Measurements from ENCODE around the gene TIAM1.

The TIAM1 gene

GRCh38 chr21:31281561-31281960 is 62.5 kb downstream of the TIAM1 start:
- DNase-seq: no peak

- no peak for DNase-seq
These were observed 64.1 kb downstream of the TIAM1 start for GRCh38 chr21:31279986-31280385.

GRCh38 chr21:31279214-31279613 is 64.8 kb downstream of the TIAM1 start:
- DNase-seq: no peak

GRCh38 chr21:31278511-31279130 is 65.4 kb downstream of the TIAM1 start:
- no peak for DNase-seq

- DNase-seq: no peak
These were observed 67.4 kb downstream of the TIAM1 start for GRCh38 chr21:31276663-31277062.

- no peak for DNase-seq
These were observed 68.2 kb downstream of the TIAM1 start for GRCh38 chr21:31275901-31276300.

GRCh38 chr21:31273278-31273677 is 70.8 kb downstream of the TIAM1 start:
- DNase-seq: no peak

- DNase-seq: no peak
These were observed 76.0 kb downstream of the TIAM1 start for GRCh38 chr21:31268090-31268489.

GRCh38 chr21:31267644-31268043 is 76.4 kb downstream of the TIAM1 start:
- no peak for DNase-seq

GRCh38 chr21:31266241-31266640 is 77.8 kb downstream of the TIAM1 start:
- DNase-seq: no peak

GRCh38 chr21:31265366-31266013 is 78.6 kb downstream of the TIAM1 start:
- no peak for DNase-seq

- DNase-seq: no peak
These were observed 79.5 kb downstream of the TIAM1 start for GRCh38 chr21:31264574-31264973.

GRCh38 chr21:31262728-31263127 is 81.3 kb downstream of the TIAM1 start:
- no peak for DNase-seq

- no peak for DNase-seq
These were observed 82.3 kb downstream of the TIAM1 start for GRCh38 chr21:31261759-31262158.

- no peak for DNase-seq
These were observed 83.3 kb downstream of the TIAM1 start for GRCh38 chr21:31260790-31261189.

- no peak for DNase-seq
These were observed 86.0 kb downstream of the TIAM1 start for GRCh38 chr21:31258073-31258472.

GRCh38 chr21:31257265-31257664 is 86.8 kb downstream of the TIAM1 start:
- no peak for DNase-seq

- DNase-seq: no peak
These were observed 88.2 kb downstream of the TIAM1 start for GRCh38 chr21:31255896-31256295.

GRCh38 chr21:31255036-31255435 is 89.0 kb downstream of the TIAM1 start:
- no peak for DNase-seq

- DNase-seq: no peak
These were observed 89.9 kb downstream of the TIAM1 start for GRCh38 chr21:31254131-31254530.

- DNase-seq: no peak
These were observed 90.4 kb downstream of the TIAM1 start for GRCh38 chr21:31253684-31254083.

GRCh38 chr21:31252611-31253010 is 91.5 kb downstream of the TIAM1 start:
- no peak for DNase-seq

GRCh38 chr21:31252091-31252490 is 92.0 kb downstream of the TIAM1 start:
- no peak for DNase-seq

GRCh38 chr21:31251686-31252085 is 92.4 kb downstream of the TIAM1 start:
- DNase-seq: no peak

- no peak for DNase-seq
These were observed 95.5 kb downstream of the TIAM1 start for GRCh38 chr21:31248598-31248997.
